OCI-LY1 (cell line): ENCODE measurements around the gene RAB3D.

Source experiments
- H2AFZ ChIP-seq: fragments of 200-600 bp; sonication (generic), shearing (Covaris generic); 2 replicates; pipeline ENCODE4 v1.6.0; 2014; ENCODE audit warnings: antibody characterized with exemption, mild to moderate bottlenecking, low read length
- H3F3A ChIP-seq: fragments of 200-600 bp; sonication (generic), shearing (Covaris generic); 2 replicates; pipeline ENCODE4 v1.6.0; 2014; ENCODE audit warnings: mild to moderate bottlenecking, antibody characterized with exemption, low read length, moderate library complexity; ENCODE audit not compliant: insufficient read depth
- H3K27ac ChIP-seq: fragments of 200-600 bp; sonication (generic); 2 replicates; pipeline ENCODE4 v1.5.1; 2014; ENCODE audit warnings: low read length, mixed run types, mild to moderate bottlenecking, low read depth; ENCODE audit not compliant: poor library complexity, severe bottlenecking
- H3K27me3 ChIP-seq: fragments of 200-600 bp; sonication (generic); 2 replicates; pipeline ENCODE4 v1.6.0; 2014; ENCODE audit warnings: antibody characterized with exemption, mild to moderate bottlenecking, low read length, moderate library complexity; ENCODE audit not compliant: insufficient read depth
- H3K36me3 ChIP-seq: fragments of 200-600 bp; sonication (generic); 2 replicates; pipeline ENCODE4 v1.6.1; 2014; ENCODE audit warnings: mild to moderate bottlenecking, antibody characterized with exemption, low read length, moderate library complexity, mixed read lengths; ENCODE audit not compliant: insufficient read depth
- H3K4me1 ChIP-seq: fragments of 200-600 bp; sonication (generic); 2 replicates; pipeline ENCODE4 v1.5.1; 2014; ENCODE audit warnings: mild to moderate bottlenecking, low read length, moderate library complexity; ENCODE audit not compliant: insufficient read depth, severe bottlenecking
- H3K4me2 ChIP-seq: fragments of 200-600 bp; sonication (generic), shearing (Covaris generic); 2 replicates; pipeline ENCODE4 v1.6.1; 2014; ENCODE audit warnings: low read length
- H3K4me3 ChIP-seq: fragments of 200-600 bp; sonication (generic); 2 replicates; pipeline ENCODE4 v1.5.1; 2014; ENCODE audit warnings: low read length, low read depth, mild to moderate bottlenecking, mixed read lengths; ENCODE audit not compliant: poor library complexity, severe bottlenecking
- H3K79me2 ChIP-seq: fragments of 200-600 bp; shearing (Covaris generic); 2 replicates; pipeline ENCODE4 v1.6.1; 2016; ENCODE audit warnings: mixed run types, low read length, mixed read lengths; ENCODE audit not compliant: insufficient read depth
- H3K9ac ChIP-seq: fragments of 200-600 bp; sonication (generic), shearing (Covaris generic); 2 replicates; pipeline ENCODE4 v1.6.1; 2014; ENCODE audit warnings: mild to moderate bottlenecking, low read length, mixed read lengths
- H3K9me2 ChIP-seq: fragments of 200-600 bp; sonication (generic), shearing (Covaris generic); 2 replicates; pipeline ENCODE4 v1.6.1; 2014; ENCODE audit warnings: low read depth, mild to moderate bottlenecking, low read length, mixed read lengths
- H3K9me3 ChIP-seq: fragments of 200-600 bp; shearing (Covaris generic); 2 replicates; pipeline ENCODE4 v1.6.1; 2014; ENCODE audit warnings: low read length, mixed read lengths
- H4K20me1 ChIP-seq: fragments of 200-600 bp; sonication (generic), shearing (Covaris generic); 2 replicates; pipeline ENCODE4 v1.6.0; 2016; ENCODE audit warnings: mild to moderate bottlenecking, low read length; ENCODE audit not compliant: insufficient read depth
- EZH2 ChIP-seq: fragments of 200-600 bp; sonication (generic), shearing (Covaris generic); IDR thresholded peaks from 2 replicates; pipeline ENCODE4 v1.8.0; 2017; ENCODE audit warnings: borderline replicate concordance, mixed run types, mild to moderate bottlenecking, antibody characterized with exemption, low read length, moderate library complexity, mixed read lengths
- TF ChIP-seq, protein P1 (sequence below): fragments of 200-600 bp; sonication (generic), shearing (Covaris generic); IDR thresholded peaks from 2 replicates; pipeline ENCODE4 v1.5.1; 2017; ENCODE audit warnings: mild to moderate bottlenecking, antibody characterized with exemption, low read length, moderate library complexity, mixed read lengths

RAB3D gene

DNA sequence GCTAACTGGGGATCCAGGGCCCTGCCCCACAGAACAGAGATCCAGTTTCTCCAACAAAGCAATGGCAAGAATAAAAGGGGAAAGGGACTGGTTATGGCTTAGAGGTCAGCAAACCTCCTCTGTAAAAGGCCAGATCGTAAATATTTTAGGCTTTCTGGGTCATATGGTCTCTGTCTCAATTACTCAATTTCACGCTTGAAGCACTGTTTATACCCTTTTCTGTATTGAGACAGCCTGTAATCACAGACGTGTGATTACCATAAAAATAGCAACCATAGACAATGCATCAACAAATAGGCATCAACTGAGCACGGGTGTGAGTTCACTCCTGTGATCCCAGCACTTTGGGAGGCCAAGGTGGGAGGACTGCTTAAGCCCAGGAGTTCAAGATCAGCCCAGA, 9.3 kb downstream of the RAB3D start:
- Histone ChIP-seq H3K4me2 (no peak overlapping the region), H3K79me2 (no peaks in the 10 kb centered on the region), H3K9ac (no peak overlapping the region), H3K27ac (no peak overlapping the region), H2AFZ (no peak overlapping the region), H3K9me2 (no peaks in the 10 kb centered on the region), H3K27me3 (no peaks in the 10 kb centered on the region), H3K36me3 (peaks cover 3% of the 10 kb centered on the region), H3K4me3 (no peak overlapping the region), H3K4me1 (no peaks in the 10 kb centered on the region), H3K9me3 (no peaks in the 10 kb centered on the region), H4K20me1 (no peaks in the 10 kb centered on the region), H3F3A (no peaks in the 10 kb centered on the region)
- no peak for TF ChIP-seq EZH2
- TF ChIP-seq, protein P1, sequence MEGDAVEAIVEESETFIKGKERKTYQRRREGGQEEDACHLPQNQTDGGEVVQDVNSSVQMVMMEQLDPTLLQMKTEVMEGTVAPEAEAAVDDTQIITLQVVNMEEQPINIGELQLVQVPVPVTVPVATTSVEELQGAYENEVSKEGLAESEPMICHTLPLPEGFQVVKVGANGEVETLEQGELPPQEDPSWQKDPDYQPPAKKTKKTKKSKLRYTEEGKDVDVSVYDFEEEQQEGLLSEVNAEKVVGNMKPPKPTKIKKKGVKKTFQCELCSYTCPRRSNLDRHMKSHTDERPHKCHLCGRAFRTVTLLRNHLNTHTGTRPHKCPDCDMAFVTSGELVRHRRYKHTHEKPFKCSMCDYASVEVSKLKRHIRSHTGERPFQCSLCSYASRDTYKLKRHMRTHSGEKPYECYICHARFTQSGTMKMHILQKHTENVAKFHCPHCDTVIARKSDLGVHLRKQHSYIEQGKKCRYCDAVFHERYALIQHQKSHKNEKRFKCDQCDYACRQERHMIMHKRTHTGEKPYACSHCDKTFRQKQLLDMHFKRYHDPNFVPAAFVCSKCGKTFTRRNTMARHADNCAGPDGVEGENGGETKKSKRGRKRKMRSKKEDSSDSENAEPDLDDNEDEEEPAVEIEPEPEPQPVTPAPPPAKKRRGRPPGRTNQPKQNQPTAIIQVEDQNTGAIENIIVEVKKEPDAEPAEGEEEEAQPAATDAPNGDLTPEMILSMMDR = no peak

DNA sequence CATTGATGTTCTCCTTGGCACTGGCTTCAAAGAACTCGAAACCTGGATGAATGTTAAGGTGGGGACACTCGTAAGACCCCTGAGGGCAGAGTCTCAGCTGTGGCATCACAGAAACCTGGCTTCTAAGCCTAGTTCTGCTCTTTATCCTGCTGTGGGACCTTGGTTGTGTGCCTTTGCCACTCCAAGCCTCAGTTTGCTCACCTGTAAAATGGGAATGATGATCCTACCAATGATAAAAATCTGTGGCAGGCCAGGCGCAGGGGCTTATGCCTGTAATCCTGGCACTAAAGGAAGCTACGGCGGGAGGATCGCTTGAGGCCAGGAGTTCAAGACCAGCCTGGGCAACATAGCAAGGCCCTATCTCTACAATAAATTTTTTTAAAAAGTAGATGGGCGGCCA, 13.9 kb downstream of the RAB3D start:
- TF ChIP-seq EZH2 = no peak
- TF ChIP-seq, protein P1 = no peak
- Histone ChIP-seq H2AFZ (no peak overlapping the region), H3K27me3 (no peaks in the 10 kb centered on the region), H3K9me2 (no peaks in the 10 kb centered on the region), H3K9ac (no peak overlapping the region), H4K20me1 (no peaks in the 10 kb centered on the region), H3K79me2 (no peaks in the 10 kb centered on the region), H3K4me3 (no peak overlapping the region), H3K27ac (no peak overlapping the region), H3K36me3 (no peaks in the 10 kb centered on the region), H3K9me3 (no peaks in the 10 kb centered on the region), H3K4me1 (peaks cover 33% of the 10 kb centered on the region), H3F3A (no peaks in the 10 kb centered on the region), H3K4me2 (no peak overlapping the region)

DNA sequence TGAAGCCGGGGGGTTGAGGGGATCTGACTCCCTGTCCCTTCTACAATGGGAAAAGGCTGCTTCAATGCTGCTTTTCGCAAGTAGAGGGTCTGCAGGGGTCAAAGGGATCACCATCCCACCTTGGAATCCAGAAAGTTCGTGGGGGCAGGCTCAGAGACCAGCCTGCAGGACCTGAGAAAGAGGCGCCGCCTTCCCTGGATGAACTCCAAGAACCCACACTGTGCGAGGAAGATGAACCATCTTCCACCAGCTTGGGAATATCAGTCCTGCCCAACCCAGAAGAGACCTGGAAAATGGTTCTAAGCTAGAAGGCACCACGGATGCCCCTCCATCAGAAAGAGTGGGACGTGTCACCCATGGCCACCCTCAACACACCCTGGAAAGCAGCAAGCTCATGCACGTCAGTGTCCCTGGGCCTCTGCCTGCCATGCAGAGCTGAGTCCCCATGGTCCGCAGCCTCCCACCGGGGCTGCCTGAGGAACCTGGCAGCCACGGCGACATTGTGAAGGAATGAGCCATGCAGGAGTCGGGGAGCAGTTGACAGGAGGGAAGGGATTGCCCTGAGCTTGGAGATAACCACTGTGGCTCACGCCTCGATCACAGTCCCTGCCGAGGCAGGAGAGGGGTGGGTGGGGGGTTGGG, 14.6 kb downstream of the RAB3D start:
- H3K4me1 ChIP-seq = peaks cover 37% of the 10 kb centered on the region
- TF ChIP-seq EZH2 = no peak
- TF ChIP-seq, protein P1 = no peak
- H3F3A ChIP-seq = no peaks in the 10 kb centered on the region
- no peaks in the 10 kb centered on the region for H4K20me1 ChIP-seq
- H3K9me2 ChIP-seq = no peaks in the 10 kb centered on the region
- no peak overlapping the region for H2AFZ ChIP-seq
- H3K9me3 ChIP-seq = no peaks in the 10 kb centered on the region
- no peaks in the 10 kb centered on the region for H3K27me3 ChIP-seq
- no peaks in the 10 kb centered on the region for H3K79me2 ChIP-seq
- H3K36me3 ChIP-seq = no peaks in the 10 kb centered on the region
- peak overlapping the region; percentile 47; the same call in 1 of the 2 replicates for H3K4me2 ChIP-seq
- H3K4me3 ChIP-seq = no peak overlapping the region
- peak overlapping the region; percentile 70 for H3K27ac ChIP-seq
- peak overlapping the region; percentile 23; the same call in 1 of the 2 replicates for H3K9ac ChIP-seq
